COLO829 (cell line): Measurements from ENCODE around the gene CEMIP2.

Experiments used
- DNase-seq: peaks from one replicate; pipeline ENCODE4 v3.0.0; 2012; ENCODE audit warnings: low spot score

CEMIP2 gene

GRCh38 chr9:71746023-71746757 is 22.1 kb downstream of the CEMIP2 start:
- no peak for DNase-seq

DNA sequence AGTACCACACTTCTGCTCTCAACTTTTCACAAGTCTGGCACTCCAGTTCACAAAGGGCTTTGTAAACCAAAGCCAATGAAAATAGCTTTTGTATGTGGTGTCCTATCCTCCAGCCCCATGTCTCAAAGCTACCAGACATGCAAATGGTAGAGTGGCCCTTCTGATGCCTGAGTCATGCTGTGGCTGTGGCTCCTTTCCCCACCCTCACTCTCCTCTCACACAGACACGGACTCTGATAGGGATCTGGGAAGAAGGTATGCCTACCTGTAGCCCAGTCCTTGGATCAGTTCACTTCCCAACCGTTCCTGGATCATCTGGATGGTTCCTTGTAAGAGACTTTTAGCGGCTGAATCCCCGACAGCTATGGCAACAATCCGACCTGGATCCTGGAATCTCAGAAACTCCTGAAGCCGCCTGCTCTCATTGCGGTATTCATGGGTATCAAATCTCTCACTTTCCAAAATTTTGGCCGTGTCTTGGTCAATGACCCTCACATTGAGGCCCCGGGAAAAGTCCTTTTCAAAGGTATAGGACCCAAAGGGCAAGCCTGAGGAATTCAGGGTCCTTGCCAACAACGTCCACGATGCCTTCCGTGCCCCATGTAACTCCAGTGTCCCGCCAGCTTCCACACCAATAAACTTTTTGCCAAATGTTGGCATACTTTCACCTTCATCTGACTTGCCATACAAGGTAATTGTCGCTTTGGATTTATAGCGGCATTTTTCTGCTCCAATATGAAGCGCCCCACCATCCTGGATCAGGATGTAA is 23.4 kb downstream of the CEMIP2 start:
- no peak for DNase-seq

DNA sequence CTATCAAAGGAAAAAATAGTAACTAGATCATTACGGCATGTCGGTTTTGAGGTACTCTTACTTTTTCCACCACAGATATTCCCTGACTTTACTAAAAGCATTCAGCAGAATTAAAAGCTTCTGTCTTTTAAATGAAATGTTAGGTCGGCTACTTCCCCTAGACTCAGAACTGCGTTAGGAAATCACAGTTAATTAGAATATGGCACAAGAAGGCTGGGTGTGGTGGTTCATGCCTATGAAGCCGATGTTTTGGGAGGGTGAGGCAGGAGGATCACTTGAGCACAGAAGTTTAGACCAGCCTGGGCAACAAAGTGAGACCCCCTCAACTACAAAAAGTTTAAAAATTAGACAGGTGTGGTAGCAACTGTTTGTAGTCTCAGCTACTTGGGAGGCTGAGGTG is 24.4 kb downstream of the CEMIP2 start:
- no peak for DNase-seq

GRCh38 chr9:71743217-71743705 is 25.1 kb downstream of the CEMIP2 start:
- DNase-seq: no peak

DNA sequence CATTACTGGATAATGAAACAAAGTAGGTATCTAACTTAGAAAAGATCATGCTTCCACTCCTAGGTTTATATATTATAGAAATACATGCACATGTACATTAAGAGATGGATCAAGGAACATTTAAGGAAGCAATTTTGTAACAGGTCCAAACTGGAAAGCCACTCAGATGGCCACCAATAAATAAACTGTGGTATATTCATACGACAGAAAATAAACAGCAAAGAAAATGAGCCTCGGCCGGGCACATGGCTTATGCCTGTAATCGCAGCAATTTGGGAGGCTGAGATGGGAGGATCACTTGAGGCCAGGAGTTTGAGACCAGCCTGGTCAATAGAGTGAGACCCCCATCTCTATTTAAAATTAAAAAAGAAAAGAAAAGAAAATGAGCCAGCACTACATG is 25.6 kb downstream of the CEMIP2 start:
- no peak for DNase-seq

GRCh38 chr9:71741926-71742648 is 26.2 kb downstream of the CEMIP2 start:
- peak; percentile 79 for DNase-seq

DNA sequence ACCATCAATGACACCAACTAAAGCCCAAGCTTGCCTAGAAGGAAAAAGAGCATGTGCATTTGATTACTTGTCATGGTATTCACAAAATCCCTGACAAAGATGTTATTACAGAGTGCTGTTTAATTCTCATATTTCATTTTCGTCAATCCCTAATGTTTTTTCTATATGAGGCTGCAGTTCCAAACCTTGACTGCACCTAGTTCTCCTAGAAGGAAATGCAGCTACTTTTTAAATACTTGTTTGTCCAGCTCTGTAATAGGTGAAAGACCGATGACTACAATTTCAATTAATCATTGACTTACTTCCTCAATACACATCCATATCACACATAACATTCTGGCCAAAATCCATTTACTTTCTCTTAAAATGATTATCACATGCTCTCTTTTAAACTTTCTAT is 28.1 kb downstream of the CEMIP2 start:
- DNase-seq: no peak

DNA sequence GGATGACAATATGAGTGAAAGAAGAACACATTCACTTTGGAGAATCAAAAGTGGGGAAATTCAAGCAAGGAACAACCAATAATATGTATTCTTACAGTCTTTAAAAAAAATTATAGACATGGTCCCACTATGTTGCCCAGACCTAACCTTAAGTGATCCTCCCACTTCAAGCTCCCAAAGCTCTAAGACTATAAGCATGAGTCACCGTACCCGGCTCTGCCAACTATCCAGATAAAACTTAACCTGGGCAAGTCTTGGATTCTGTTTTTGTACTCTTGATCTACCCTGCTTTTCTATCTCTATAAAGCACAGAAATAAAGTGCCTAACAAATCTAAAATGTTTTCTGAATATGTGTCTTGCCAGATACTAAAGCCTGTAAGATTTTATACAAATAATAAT is 30.9 kb downstream of the CEMIP2 start:
- DNase-seq: no peak

GRCh38 chr9:71736236-71736635 is 32.1 kb downstream of the CEMIP2 start:
- no peak for DNase-seq

DNA sequence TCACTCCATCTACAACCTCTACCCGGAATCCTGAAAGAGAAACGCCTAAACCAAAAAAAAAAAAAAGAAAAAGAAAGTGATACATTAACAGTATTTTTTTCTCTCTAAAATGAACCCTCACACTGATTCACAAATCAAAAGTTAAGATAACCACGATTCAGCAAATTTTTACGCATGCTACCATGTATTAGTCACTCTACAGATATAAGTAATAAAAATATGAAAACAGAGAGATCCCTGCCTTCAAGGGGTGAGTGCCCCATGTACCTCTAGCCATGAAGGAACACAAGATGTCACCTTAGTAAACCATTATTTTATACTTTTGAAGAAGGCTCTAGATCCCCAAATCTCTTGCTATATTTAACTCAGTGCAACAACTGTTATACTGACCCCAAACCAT is 33.4 kb downstream of the CEMIP2 start:
- DNase-seq: no peak

- DNase-seq: no peak
Measured at GRCh38 chr9:71733176-71733575, 35.1 kb downstream of the CEMIP2 start.

GRCh38 chr9:71729816-71730526 is 38.3 kb downstream of the CEMIP2 start:
- DNase-seq: peak; percentile 59

DNA sequence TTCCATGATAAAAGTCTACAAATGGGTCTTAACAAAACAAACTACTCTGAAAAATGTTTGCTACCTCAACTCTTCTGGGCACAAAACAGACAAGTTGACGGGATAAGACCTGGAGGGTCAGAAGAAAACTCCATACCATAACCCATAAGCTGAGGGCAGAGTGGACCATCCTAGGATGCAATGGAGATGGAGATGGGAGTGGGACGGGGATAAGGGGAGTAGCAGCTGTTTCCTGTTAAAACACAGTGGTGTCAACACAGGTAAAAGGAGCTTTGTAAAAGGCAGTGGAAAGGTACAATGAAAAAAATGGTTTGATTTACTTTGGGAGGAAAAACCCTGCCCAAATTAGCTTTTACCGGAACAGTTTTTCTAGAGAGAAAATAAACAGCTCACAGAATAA is 41.6 kb downstream of the CEMIP2 start:
- DNase-seq: no peak

GRCh38 chr9:71725590-71726338 is 42.5 kb downstream of the CEMIP2 start:
- DNase-seq: peak; percentile 89

DNA sequence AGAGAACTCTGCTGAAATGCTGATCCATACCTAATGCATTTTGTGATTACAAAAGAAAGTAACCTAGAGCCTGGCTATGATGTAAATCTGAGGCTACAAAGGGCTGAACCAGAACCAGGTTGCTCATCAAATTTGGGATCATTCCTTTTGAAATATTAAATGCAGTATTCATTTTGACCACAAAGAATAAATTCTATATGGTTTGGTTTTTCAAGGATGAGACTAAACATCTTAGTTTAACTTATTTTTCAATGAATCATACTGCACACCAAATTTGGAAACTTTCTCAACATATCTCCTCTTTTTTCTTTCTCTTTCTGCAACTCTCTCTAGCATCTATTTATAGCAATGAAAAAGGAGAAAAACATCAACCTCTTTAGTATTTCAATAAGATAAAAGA is 46.5 kb downstream of the CEMIP2 start:
- no peak for DNase-seq

- no peak for DNase-seq
Measured at GRCh38 chr9:71719562-71719961, 48.8 kb downstream of the CEMIP2 start.

DNA sequence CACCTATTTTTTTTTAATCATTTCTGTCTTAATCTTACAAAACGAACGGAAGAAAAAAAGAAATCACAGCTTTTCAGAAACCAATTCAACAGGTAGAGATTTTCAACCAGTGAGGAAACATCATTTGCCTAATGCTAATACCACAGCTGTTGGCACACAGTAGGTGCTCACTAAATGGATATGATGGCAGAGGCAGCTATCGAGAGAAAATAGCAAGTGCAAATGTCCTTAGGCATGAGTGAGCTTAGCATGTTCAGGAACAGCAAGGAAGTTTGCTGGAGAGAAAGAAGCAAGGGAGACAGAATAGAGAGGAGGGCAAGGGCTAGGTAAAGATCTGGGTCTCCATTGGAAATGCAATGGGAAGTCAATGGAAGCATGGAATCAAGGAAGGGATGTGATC is 49.2 kb downstream of the CEMIP2 start:
- no peak for DNase-seq

GRCh38 chr9:71716138-71716909 is 52.0 kb downstream of the CEMIP2 start:
- no peak for DNase-seq

DNA sequence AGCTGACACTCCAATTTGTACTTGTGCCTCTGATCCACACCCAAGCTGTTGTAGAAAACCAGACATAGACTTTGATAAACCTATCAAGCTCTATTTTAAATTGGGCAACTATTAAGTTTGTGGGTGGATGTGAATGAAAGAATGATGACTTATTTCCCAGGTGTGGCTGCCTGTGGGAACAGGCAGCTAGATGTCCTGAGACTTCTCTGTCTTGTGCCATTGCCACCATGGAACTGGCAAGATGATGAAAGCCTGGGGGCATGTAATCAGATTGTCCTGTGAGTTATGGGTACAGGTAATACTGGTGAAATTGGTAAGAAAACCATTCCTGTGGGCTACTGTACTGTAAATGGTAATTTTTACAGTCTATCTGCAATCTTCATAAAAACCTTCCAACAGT is 57.5 kb downstream of the CEMIP2 start:
- no peak for DNase-seq

- DNase-seq: no peak
Measured at GRCh38 chr9:71710201-71710600, 58.1 kb downstream of the CEMIP2 start.

DNA sequence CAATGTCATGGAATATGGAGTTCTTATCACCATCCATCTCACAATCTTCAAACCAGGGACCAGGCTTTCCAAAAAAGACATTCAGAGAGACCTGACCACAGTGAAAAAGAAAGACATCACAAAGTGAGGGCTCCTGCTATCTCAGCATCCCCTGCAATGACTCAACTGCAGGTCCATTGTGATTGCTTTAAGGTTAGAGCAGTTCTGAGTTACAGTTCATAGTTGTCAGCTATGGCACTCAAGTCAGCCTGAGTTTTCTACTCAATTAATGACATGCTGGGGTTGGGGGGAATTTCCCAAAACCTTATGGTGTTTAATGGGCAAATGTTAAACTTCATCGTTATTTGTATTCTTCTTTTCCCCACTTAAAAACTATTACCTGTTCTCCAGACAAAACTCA is 58.9 kb downstream of the CEMIP2 start:
- DNase-seq: no peak
